Heart left ventricle (tissue), 13 donors: Measurements from ENCODE around the gene CDHR5.

Experiments
- POLR2A ChIP-seq, 2 donors: fragments of 450-650 bp; IDR thresholded peaks; one replicate each; pipeline ENCODE4 v1.6.1; 2017; ENCODE audit warnings: antibody characterized with exemption in 2 of 2, mild to moderate bottlenecking in 2 of 2, moderate library complexity in 2 of 2
- TF ChIP-seq, protein P1 (sequence below), 12 donors: fragments of 200-600 bp; sonication (generic) in 4 of 12; IDR thresholded peaks; one replicate each; pipeline versions ENCODE4 v1.5.0 to v1.8.0; 2018 to 2022; ENCODE audit warnings: antibody characterized with exemption in 12 of 12, mild to moderate bottlenecking in 5 of 12
- donor health status: ischemic (EF 13 %, LVEDD 7.1; RV severe dilation, severe dysfunction).
- donor health status: DM: no; HTN: yes; CAD: no.
- donor health status: DM: no; HTN: no; CAD: no.
- donor health status: ischemic (EF 25% LVEDD 6.9; RV normal size, moderate dysfunction).
- donor health status: ischemic (EF 25% LVEDD 5.7; RV mildly dilated, moderate dysfunction).
- donor health status: ischemic (EF 35%, LVEDD 5.7; RV mildly dilated, moderate dysfunction).
- donor health status: nonischemic (EF 11% LVEDD 7.7; RV severe dilation, severe dysfunction).
- donor health status: DM: yes; HTN: yes; CAD: no.
- donor health status: PGD.
- donor health status: ischemic (EF 29% LVEDD 5.4; RV normal size, mild dysfunction).
- donor health status: nonischemic (EF 23%, LVEDD 6.1; RV moderate dilation, normal function).

DNA sequence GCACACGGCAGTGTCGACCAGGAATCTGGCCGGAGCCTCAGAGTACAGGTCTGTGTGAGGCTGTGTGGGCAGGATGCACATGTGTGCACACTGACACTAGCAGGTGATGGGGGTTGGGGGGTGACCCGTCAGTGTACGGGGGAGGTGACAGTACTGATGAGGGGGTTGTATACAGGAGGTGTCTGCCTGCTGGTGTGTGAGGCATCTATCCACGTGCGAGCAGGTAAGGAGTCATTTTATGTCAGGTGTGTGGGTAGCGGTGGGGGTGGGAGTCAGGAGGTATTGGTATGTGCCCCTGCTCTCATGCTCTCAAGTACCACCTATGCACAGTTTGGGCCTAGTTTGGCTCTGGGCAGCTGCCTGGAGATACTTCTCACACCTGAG is 53.0 kb downstream of the CDHR5 start:
- TF ChIP-seq, protein P1, sequence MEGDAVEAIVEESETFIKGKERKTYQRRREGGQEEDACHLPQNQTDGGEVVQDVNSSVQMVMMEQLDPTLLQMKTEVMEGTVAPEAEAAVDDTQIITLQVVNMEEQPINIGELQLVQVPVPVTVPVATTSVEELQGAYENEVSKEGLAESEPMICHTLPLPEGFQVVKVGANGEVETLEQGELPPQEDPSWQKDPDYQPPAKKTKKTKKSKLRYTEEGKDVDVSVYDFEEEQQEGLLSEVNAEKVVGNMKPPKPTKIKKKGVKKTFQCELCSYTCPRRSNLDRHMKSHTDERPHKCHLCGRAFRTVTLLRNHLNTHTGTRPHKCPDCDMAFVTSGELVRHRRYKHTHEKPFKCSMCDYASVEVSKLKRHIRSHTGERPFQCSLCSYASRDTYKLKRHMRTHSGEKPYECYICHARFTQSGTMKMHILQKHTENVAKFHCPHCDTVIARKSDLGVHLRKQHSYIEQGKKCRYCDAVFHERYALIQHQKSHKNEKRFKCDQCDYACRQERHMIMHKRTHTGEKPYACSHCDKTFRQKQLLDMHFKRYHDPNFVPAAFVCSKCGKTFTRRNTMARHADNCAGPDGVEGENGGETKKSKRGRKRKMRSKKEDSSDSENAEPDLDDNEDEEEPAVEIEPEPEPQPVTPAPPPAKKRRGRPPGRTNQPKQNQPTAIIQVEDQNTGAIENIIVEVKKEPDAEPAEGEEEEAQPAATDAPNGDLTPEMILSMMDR (IDR thresholded peaks at IDR 0.05): no peak
- TF ChIP-seq POLR2A (IDR thresholded peaks at IDR 0.05): no peak
